ACHN (cell line): ENCODE data around the gene RPL14.
A peak's percentile ranks its signal among the peaks of the same experiment; 100 is the strongest.

Experiments
- DNase-seq: peaks from one replicate; pipeline ENCODE4 v3.0.0-alpha.2; 2015
- in situ Hi-C: cut with HindIII; loops from 2 replicates; pipeline ENCODE4 v1.10.0; 2017; ENCODE audit warnings: low sequenced_read_pairs, low pct_ligation_motif_present, low pct_unique_long_range_greater_than_20kb

The RPL14 gene

DNA sequence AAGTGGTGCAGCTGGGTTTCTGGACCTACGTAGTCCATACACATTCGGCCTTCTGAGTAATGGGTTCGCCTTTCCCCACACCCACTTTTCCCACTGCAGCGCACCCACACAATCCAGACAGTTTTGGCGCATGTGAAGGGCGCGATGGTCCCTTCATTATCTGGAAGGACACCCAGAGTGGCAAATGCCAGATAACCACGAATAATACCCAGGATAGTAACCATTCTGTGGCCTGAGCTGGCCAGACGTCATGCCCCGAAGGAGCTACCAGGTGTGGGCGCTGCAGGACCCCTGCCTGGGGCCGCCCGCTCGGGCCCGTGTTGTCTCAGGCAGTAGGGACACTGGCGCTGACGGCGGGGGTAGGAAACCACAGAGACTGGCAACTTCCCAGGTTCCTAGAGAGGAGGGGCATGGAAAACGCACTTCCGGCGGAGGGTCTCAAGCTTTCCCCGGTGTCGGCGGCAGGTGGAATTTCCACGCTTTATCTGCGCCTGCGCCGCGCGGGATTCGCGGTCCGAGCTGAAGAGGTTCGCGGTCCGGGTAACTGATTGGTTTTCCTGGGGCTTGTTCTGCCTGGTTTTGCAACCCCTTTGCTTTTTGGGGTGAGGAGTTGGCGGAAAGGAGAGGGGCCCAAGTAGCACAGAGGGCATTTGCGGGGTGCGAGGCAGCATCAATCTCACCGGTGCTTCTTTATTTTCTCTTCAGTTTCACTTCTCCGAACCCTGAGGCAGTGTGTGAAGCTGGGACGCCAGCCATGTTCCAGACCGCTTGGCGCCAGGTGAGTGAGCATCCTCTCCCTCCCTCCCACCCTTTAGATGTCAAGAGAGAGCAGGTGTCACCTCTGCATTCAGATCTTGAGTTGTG, 48.7 kb downstream of the RPL14 start, which contains the start of gene ZNF620:
Gene ZNF620 (plus strand): TSS at position 441 of the 864 bp plus-strand sequence. CDS start 314 bp downstream, at position 755.
- in situ Hi-C loops: no loop called here
- peak; percentile 69 for DNase-seq

DNA sequence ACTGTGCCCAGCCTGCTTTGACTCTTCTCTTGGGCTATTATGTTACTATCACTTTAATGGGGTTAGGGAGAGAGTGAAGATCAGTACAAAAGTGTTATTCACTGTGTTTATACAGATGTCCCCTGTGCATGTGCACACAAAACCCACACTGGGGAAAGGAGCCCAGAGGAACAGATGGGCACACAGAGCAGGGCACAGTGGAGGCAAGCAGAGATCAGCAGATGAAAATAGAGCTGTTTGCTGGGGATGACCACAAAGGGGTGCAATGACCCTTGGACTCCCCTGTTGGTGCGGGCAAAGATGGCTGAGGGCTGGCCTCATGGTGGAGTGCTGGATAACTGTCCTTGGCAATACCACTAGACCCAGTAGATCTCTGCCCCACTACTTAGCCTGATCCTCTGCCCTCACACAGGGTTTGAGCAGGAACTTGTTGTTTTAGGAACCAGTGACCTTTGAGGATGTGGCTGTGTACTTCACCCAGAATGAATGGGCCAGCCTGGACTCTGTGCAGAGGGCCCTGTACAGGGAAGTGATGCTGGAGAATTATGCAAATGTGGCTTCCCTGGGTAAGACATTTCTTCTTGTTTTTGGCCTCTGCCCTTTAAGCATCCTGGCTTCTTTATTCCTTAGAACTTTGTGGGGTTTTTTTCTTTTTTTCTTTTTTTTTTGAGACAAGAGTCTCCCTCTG, 54.0 kb downstream of the RPL14 start:
- in situ Hi-C loops: no loop called here
- no peak for DNase-seq

DNA sequence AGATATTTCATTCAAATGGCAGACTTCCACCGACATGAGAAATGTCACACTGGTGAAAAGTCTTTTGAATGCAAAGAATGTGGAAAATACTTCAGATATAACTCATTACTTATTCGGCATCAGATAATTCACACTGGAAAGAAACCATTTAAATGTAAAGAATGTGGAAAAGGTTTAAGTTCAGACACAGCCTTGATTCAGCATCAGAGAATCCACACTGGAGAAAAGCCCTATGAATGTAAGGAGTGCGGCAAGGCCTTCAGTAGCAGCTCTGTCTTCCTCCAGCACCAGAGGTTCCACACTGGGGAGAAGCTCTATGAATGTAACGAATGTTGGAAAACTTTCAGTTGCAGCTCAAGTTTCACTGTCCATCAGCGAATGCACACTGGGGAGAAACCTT, 59.1 kb downstream of the RPL14 start:
- DNase-seq: no peak
- in situ Hi-C loops: no loop called here

DNA sequence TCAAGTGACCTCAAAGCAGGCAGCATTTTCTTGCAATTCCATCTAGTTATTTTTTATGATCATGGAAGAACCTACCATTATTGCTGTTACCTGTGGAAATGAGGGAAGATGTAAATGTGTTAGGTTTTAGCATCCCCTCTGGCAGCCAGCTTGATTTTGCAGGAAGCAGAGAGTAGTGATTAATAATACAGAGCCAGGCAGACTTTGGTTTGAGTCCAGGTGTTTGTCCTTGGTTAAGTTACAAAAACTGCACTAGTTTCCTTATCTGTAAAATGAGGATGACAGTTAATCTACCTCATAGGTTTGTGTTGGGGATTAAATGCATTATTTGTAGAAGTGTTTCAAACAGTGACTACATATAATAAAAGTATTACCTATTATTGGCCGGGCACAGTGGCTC, 60.9 kb downstream of the RPL14 start:
- no peak for DNase-seq

More for the DNA sequence above, 60.9 kb downstream of the RPL14 start:
- in situ Hi-C loops: no loop called here
